ENCODE measurements around the gene HAUS3. TPM values are rescaled to one million over a fixed set of nuclear protein-coding genes. Genes with fewer than 3 reads are reported as not detected.

The HAUS3 gene, protein sequence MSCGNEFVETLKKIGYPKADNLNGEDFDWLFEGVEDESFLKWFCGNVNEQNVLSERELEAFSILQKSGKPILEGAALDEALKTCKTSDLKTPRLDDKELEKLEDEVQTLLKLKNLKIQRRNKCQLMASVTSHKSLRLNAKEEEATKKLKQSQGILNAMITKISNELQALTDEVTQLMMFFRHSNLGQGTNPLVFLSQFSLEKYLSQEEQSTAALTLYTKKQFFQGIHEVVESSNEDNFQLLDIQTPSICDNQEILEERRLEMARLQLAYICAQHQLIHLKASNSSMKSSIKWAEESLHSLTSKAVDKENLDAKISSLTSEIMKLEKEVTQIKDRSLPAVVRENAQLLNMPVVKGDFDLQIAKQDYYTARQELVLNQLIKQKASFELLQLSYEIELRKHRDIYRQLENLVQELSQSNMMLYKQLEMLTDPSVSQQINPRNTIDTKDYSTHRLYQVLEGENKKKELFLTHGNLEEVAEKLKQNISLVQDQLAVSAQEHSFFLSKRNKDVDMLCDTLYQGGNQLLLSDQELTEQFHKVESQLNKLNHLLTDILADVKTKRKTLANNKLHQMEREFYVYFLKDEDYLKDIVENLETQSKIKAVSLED
- total RNA-seq (2014; rRNA removed; shearing (Covaris generic)) (10.2 and 14.9 TPM in 2 replicates), polyA plus RNA-seq (2016; fragmentation: Nextera tagmentation; extraction: Ambion mirVana) (11.6 and 13.8 TPM in 2 replicates)

GRCh38 chr4:2241410-2242353, at the start of gene HAUS3, which contains the start of gene POLN:
HAUS3 (minus strand) TSS chr4:2242121; CDS start chr4:2240946, 1,175 bp downstream.
POLN (minus strand) TSS chr4:2242121; CDS start chr4:2229231, 12,890 bp downstream.
- TF ChIP-seq EZH2phosphoT487 (IDR thresholded peaks at IDR 0.05; ENCODE audit: insufficient read depth, low read depth) (no peak), EZH2 (IDR thresholded peaks at IDR 0.05; ENCODE audit: insufficient read depth, poor library complexity, severe bottlenecking) (no peak)
- Histone ChIP-seq H3K4me1 (ENCODE audit: insufficient read depth) (peaks cover 29% of the 10 kb centered on the region), H3K9me2 (ENCODE audit: insufficient read depth) (no peaks in the 10 kb centered on the region), H3K79me2 (ENCODE audit: insufficient read depth) (peaks cover 49% of the 10 kb centered on the region), H3K27me3 (replicated peaks; ENCODE audit: insufficient read depth) (no peaks in the 10 kb centered on the region), H3K9me3 (ENCODE audit: low read depth) (no peaks in the 10 kb centered on the region), H4K20me1 (ENCODE audit: insufficient read depth) (0 out of 2 replicates have a peak, but pooled peaks cover 3% of the 10 kb centered on the region), H3K9ac (peak within 1 kb of the TSS; percentile 87), H3K4me3 (peak within 1 kb of the TSS; percentile 83), H3K4me2 (ENCODE audit: unreplicated experiment) (peak within 1 kb of the TSS; percentile 77), H3K27ac (peak within 1 kb of the TSS; percentile 22), H3F3A (ENCODE audit: insufficient read depth) (peaks cover 18% of the 10 kb centered on the region), H2AFZ (peak within 1 kb of the TSS; percentile 86), H3K36me3 (ENCODE audit: low read depth) (no peaks in the 10 kb centered on the region; the same call in 1 of the 2 replicates)
- peak; percentile 99 for DNase-seq
- 1% methylated on average over 63 to 83 of the region's 88 CpGs for WGBS, 2 experiments (ENCODE audit: low coverage in 1 of 2, low lambda C conversion rate in 2 of 2, missing lambda C conversion rate in 2 of 2)
- in situ Hi-C loops (cut with MboI) = no loop called here

- Histone ChIP-seq H3F3A (ENCODE audit: insufficient read depth) (0 out of 2 replicates have a peak, but pooled peaks cover 6% of the 10 kb centered on the region), H4K20me1 (ENCODE audit: insufficient read depth) (no peaks in the 10 kb centered on the region), H3K9me3 (ENCODE audit: low read depth) (no peaks in the 10 kb centered on the region), H3K9ac (no peak overlapping the region), H3K36me3 (ENCODE audit: low read depth) (no peaks in the 10 kb centered on the region), H3K4me3 (no peak overlapping the region), H3K4me2 (ENCODE audit: unreplicated experiment) (no peak overlapping the region), H3K79me2 (ENCODE audit: insufficient read depth) (no peaks in the 10 kb centered on the region), H3K4me1 (ENCODE audit: insufficient read depth) (peaks cover 9% of the 10 kb centered on the region), H3K9me2 (ENCODE audit: insufficient read depth) (no peaks in the 10 kb centered on the region), H3K27me3 (replicated peaks; ENCODE audit: insufficient read depth) (no peaks in the 10 kb centered on the region), H2AFZ (no peak overlapping the region), H3K27ac (no peak overlapping the region)
- TF ChIP-seq EZH2phosphoT487 (IDR thresholded peaks at IDR 0.05; ENCODE audit: insufficient read depth, low read depth) = no peak
- no peak for TF ChIP-seq EZH2 (IDR thresholded peaks at IDR 0.05; ENCODE audit: insufficient read depth, poor library complexity, severe bottlenecking)
- in situ Hi-C loops (cut with MboI) = no loop called here
- 92 to 93% methylated on average over 24 of the region's 24 CpGs for WGBS, 2 experiments (ENCODE audit: low coverage in 1 of 2, low lambda C conversion rate in 2 of 2, missing lambda C conversion rate in 2 of 2)
- DNase-seq = no peak
Observed at GRCh38 chr4:2290974-2291704, 49.2 kb upstream of the HAUS3 start.

DNA sequence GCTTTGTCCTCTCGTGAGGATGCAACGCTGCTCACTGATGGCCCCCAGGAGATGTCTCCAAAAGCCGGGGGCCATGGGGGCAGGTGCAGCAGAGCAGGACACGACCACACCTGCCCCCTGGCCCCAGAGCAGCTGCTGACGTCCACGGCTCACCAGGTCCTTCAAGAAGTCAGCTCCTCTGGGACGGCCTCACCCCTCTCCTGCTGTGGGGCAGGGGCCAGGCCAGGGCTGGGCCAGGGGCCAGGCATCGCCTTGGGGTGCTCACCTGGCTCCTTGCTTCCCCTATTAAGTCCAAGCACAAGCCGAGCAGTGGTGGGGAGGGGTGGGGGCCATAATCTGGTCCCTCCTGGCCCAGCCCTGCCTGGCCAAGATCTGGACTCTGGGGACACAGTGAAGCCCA, 48.6 kb upstream of the HAUS3 start:
- Histone ChIP-seq H2AFZ (no peak overlapping the region), H3K27ac (no peak overlapping the region), H3K27me3 (replicated peaks; ENCODE audit: insufficient read depth) (no peaks in the 10 kb centered on the region), H3K4me3 (no peak overlapping the region), H4K20me1 (ENCODE audit: insufficient read depth) (no peaks in the 10 kb centered on the region), H3K36me3 (ENCODE audit: low read depth) (no peaks in the 10 kb centered on the region), H3K4me2 (ENCODE audit: unreplicated experiment) (no peak overlapping the region), H3K79me2 (ENCODE audit: insufficient read depth) (no peaks in the 10 kb centered on the region), H3K9me2 (ENCODE audit: insufficient read depth) (no peaks in the 10 kb centered on the region), H3K4me1 (ENCODE audit: insufficient read depth) (peaks cover 12% of the 10 kb centered on the region), H3K9me3 (ENCODE audit: low read depth) (no peaks in the 10 kb centered on the region), H3K9ac (no peak overlapping the region), H3F3A (ENCODE audit: insufficient read depth) (0 out of 2 replicates have a peak, but pooled peaks cover 6% of the 10 kb centered on the region)
- no peak for DNase-seq
- WGBS, 2 experiments (ENCODE audit: low coverage in 1 of 2, low lambda C conversion rate in 2 of 2, missing lambda C conversion rate in 2 of 2) = 88 to 94% methylated on average over 9 of the region's 9 CpGs
- TF ChIP-seq EZH2phosphoT487 (IDR thresholded peaks at IDR 0.05; ENCODE audit: insufficient read depth, low read depth) = no peak
- no peak for TF ChIP-seq EZH2 (IDR thresholded peaks at IDR 0.05; ENCODE audit: insufficient read depth, poor library complexity, severe bottlenecking)
- in situ Hi-C loops (cut with MboI) = no loop called here

All from GM23248 (cell line).